Activated CD4-positive, alpha-beta T cell treated with anti-CD3 and anti-CD28 coated beads, Interleukin-2, amount 10 ng/mL, durations not matched to agents 7 days and 5 days (primary cell): ENCODE data around the gene CEACAM4. TPM values are rescaled to one million over a fixed set of nuclear protein-coding genes. Genes with fewer than 3 reads are reported as not detected.

Experiments used
- CTCF ChIA-PET: fragments of 350-600 bp; sonication (Branson Sonifier 250); formaldehyde crosslinking; loops from one replicate; lab custom pipeline; 2021; ENCODE audit warnings: antibody characterized with exemption; lab: Charles Lee
- POLR2A ChIA-PET: fragments of 350-600 bp; sonication (Branson Sonifier 250); formaldehyde crosslinking; loops from one replicate; lab custom pipeline; 2021; ENCODE audit warnings: antibody characterized with exemption; lab: Charles Lee
- DNase-seq: peaks from one replicate; pipeline ENCODE4 v3.0.0-alpha.2; 2020
- H3K27ac Mint-ChIP-seq: one replicate; pipeline ENCODE4 v1.8.0; 2021; ENCODE audit warnings: mild to moderate bottlenecking, moderate library complexity, mixed read lengths
- H3K27me3 Mint-ChIP-seq: one replicate; pipeline ENCODE4 v1.8.0; 2021; ENCODE audit warnings: mixed read lengths
- H3K36me3 Mint-ChIP-seq: one replicate; pipeline ENCODE4 v1.8.0; 2021; ENCODE audit warnings: low read depth, mixed read lengths
- H3K4me1 Mint-ChIP-seq: one replicate; pipeline ENCODE4 v1.8.0; 2021; ENCODE audit warnings: mixed read lengths
- H3K4me3 Mint-ChIP-seq: one replicate; pipeline ENCODE4 v1.8.0; 2021; ENCODE audit warnings: mild to moderate bottlenecking, moderate library complexity, mixed read lengths
- H3K9me3 Mint-ChIP-seq: one replicate; pipeline ENCODE4 v1.8.0; 2021; ENCODE audit warnings: mixed read lengths
- total RNA-seq, 2 experiments: library from RNA; stranded (reverse); gene quantifications; one replicate each; pipeline ENCODE4 v1.2.3, GENCODE V29; 2021

CEACAM4 gene
- total RNA-seq, 2 experiments from 2014 or later, result not detected

- peaks cover 12% of the 10 kb centered on the region for H3K9me3 Mint-ChIP-seq
- no peak overlapping the region for H3K27ac Mint-ChIP-seq
- ChIA-PET CTCF (no interaction called here), POLR2A (no interaction called here)
- H3K4me1 Mint-ChIP-seq, result no peaks in the 10 kb centered on the region
- no peaks in the 10 kb centered on the region for H3K36me3 Mint-ChIP-seq
- peaks cover 12% of the 10 kb centered on the region for H3K27me3 Mint-ChIP-seq
- no peak overlapping the region for H3K4me3 Mint-ChIP-seq
- no peak for DNase-seq
Measured at GRCh38 chr19:41627966-41628675, 1.2 kb upstream of the CEACAM4 start.

- peaks cover 11% of the 10 kb centered on the region for H3K27me3 Mint-ChIP-seq
- ChIA-PET POLR2A (no interaction called here), CTCF (no interaction called here)
- no peaks in the 10 kb centered on the region for H3K4me1 Mint-ChIP-seq
- no peaks in the 10 kb centered on the region for H3K36me3 Mint-ChIP-seq
- DNase-seq, result no peak
- H3K4me3 Mint-ChIP-seq, result no peak overlapping the region
- peaks cover 10% of the 10 kb centered on the region for H3K9me3 Mint-ChIP-seq
- H3K27ac Mint-ChIP-seq, result no peak overlapping the region
Measured at GRCh38 chr19:41626278-41626677, 596 bp downstream of the CEACAM4 start.

GRCh38 chr19:41624937-41625336 lies 1.9 kb downstream of the CEACAM4 start:
- Mint-ChIP-seq H3K9me3 (peaks cover 2% of the 10 kb centered on the region), H3K27ac (no peak overlapping the region), H3K4me1 (no peaks in the 10 kb centered on the region), H3K4me3 (no peak overlapping the region), H3K27me3 (peaks cover 9% of the 10 kb centered on the region), H3K36me3 (no peaks in the 10 kb centered on the region)
- ChIA-PET POLR2A (no interaction called here), CTCF (no interaction called here)
- no peak for DNase-seq

GRCh38 chr19:41624515-41624914 lies 2.4 kb downstream of the CEACAM4 start:
- Mint-ChIP-seq H3K27me3 (peaks cover 9% of the 10 kb centered on the region), H3K9me3 (no peaks in the 10 kb centered on the region), H3K4me1 (no peaks in the 10 kb centered on the region), H3K27ac (no peak overlapping the region), H3K4me3 (no peak overlapping the region), H3K36me3 (no peaks in the 10 kb centered on the region)
- CTCF ChIA-PET, result no interaction called here
- DNase-seq, result no peak
- POLR2A ChIA-PET, result no interaction called here

GRCh38 chr19:41623360-41623759 lies 3.5 kb downstream of the CEACAM4 start:
- H3K27me3 Mint-ChIP-seq, result peaks cover 9% of the 10 kb centered on the region
- no peak for DNase-seq
- CTCF ChIA-PET, result no interaction called here
- H3K27ac Mint-ChIP-seq, result no peak overlapping the region
- POLR2A ChIA-PET, result no interaction called here
- no peaks in the 10 kb centered on the region for H3K36me3 Mint-ChIP-seq
- H3K9me3 Mint-ChIP-seq, result no peaks in the 10 kb centered on the region
- H3K4me1 Mint-ChIP-seq, result no peaks in the 10 kb centered on the region
- no peak overlapping the region for H3K4me3 Mint-ChIP-seq

- H3K9me3 Mint-ChIP-seq, result no peaks in the 10 kb centered on the region
- ChIA-PET CTCF (no interaction called here), POLR2A (no interaction called here)
- no peak overlapping the region for H3K27ac Mint-ChIP-seq
- H3K4me1 Mint-ChIP-seq, result no peaks in the 10 kb centered on the region
- no peaks in the 10 kb centered on the region for H3K36me3 Mint-ChIP-seq
- H3K27me3 Mint-ChIP-seq, result peaks cover 5% of the 10 kb centered on the region
- no peak overlapping the region for H3K4me3 Mint-ChIP-seq
- no peak for DNase-seq
Measured at GRCh38 chr19:41621654-41622053, 5.2 kb downstream of the CEACAM4 start.

GRCh38 chr19:41621226-41621625 lies 5.6 kb downstream of the CEACAM4 start:
- H3K9me3 Mint-ChIP-seq, result no peaks in the 10 kb centered on the region
- no peak for DNase-seq
- H3K36me3 Mint-ChIP-seq, result no peaks in the 10 kb centered on the region
- H3K27me3 Mint-ChIP-seq, result peaks cover 3% of the 10 kb centered on the region
- H3K4me1 Mint-ChIP-seq, result no peaks in the 10 kb centered on the region
- no peak overlapping the region for H3K27ac Mint-ChIP-seq
- ChIA-PET POLR2A (no interaction called here), CTCF (no interaction called here)
- H3K4me3 Mint-ChIP-seq, result no peak overlapping the region

- H3K27ac Mint-ChIP-seq, result no peak overlapping the region
- H3K9me3 Mint-ChIP-seq, result no peaks in the 10 kb centered on the region
- H3K4me1 Mint-ChIP-seq, result no peaks in the 10 kb centered on the region
- ChIA-PET POLR2A (no interaction called here), CTCF (interaction anchor here (0.7 kb wide), 1 partner anchor 579 kb away, joined by 4 read pairs; no protein-coding TSS in a partner anchor)
- no peak for DNase-seq
- no peak overlapping the region for H3K4me3 Mint-ChIP-seq
- no peaks in the 10 kb centered on the region for H3K36me3 Mint-ChIP-seq
- H3K27me3 Mint-ChIP-seq, result peaks cover 3% of the 10 kb centered on the region
Measured at GRCh38 chr19:41620171-41620570, 6.7 kb downstream of the CEACAM4 start.

GRCh38 chr19:41619018-41619556 lies 7.8 kb downstream of the CEACAM4 start:
- Mint-ChIP-seq H3K27ac (no peak overlapping the region), H3K4me3 (no peak overlapping the region), H3K9me3 (no peaks in the 10 kb centered on the region), H3K4me1 (no peaks in the 10 kb centered on the region), H3K36me3 (no peaks in the 10 kb centered on the region), H3K27me3 (peaks cover 3% of the 10 kb centered on the region)
- DNase-seq, result no peak
- ChIA-PET POLR2A (interaction anchor here (0.6 kb wide), 1 partner anchor 193 kb away, joined by 5 read pairs; no protein-coding TSS in a partner anchor), CTCF (no interaction called here)

- DNase-seq, result no peak
- Mint-ChIP-seq H3K4me1 (no peaks in the 10 kb centered on the region), H3K27me3 (peaks cover 1% of the 10 kb centered on the region), H3K36me3 (no peaks in the 10 kb centered on the region), H3K9me3 (no peaks in the 10 kb centered on the region), H3K4me3 (no peak overlapping the region), H3K27ac (no peak overlapping the region)
- ChIA-PET POLR2A (interaction anchor here (0.6 kb wide), 1 partner anchor 391 kb away, joined by 3 read pairs; no protein-coding TSS in a partner anchor), CTCF (interaction anchor here (0.6 kb wide), 1 partner anchor 135 kb away, joined by 3 read pairs; no protein-coding TSS in a partner anchor)
Measured at GRCh38 chr19:41617941-41618730, 8.7 kb downstream of the CEACAM4 start.

GRCh38 chr19:41616792-41617621 lies 9.9 kb downstream of the CEACAM4 start:
- Mint-ChIP-seq H3K4me1 (no peaks in the 10 kb centered on the region), H3K36me3 (no peaks in the 10 kb centered on the region), H3K9me3 (no peaks in the 10 kb centered on the region), H3K27me3 (no peaks in the 10 kb centered on the region), H3K4me3 (no peak overlapping the region), H3K27ac (no peak overlapping the region)
- POLR2A ChIA-PET, result no interaction called here
- no peak for DNase-seq
- CTCF ChIA-PET, result no interaction called here

GRCh38 chr19:41615207-41615606 lies 11.7 kb downstream of the CEACAM4 start:
- POLR2A ChIA-PET, result no interaction called here
- Mint-ChIP-seq H3K9me3 (no peaks in the 10 kb centered on the region), H3K4me1 (no peaks in the 10 kb centered on the region), H3K4me3 (no peak overlapping the region), H3K27ac (no peak overlapping the region), H3K27me3 (peaks cover 10% of the 10 kb centered on the region), H3K36me3 (no peaks in the 10 kb centered on the region)
- no peak for DNase-seq
- CTCF ChIA-PET, result no interaction called here
